Tibial nerve (tissue), 4 donors: ENCODE data around the gene LGALS4. TPM values are rescaled to one million over a fixed set of nuclear protein-coding genes. Genes with fewer than 3 reads are reported as not detected.

ENCODE experiments used
- DNase-seq, 2 donors: peaks; one replicate each; pipeline ENCODE4 v3.0.0-alpha.2; 2019; ENCODE audit warnings: low spot score in 2 of 2
- H3K27ac ChIP-seq, 4 donors: fragments of 200-600 bp; sonication (generic) in 3 of 4; one replicate each; pipeline ENCODE4 v1.5.1; 2017 to 2019; ENCODE audit warnings: mild to moderate bottlenecking in 1 of 4
- H3K27me3 ChIP-seq, 2 donors: fragments of 200-600 bp; sonication (generic) in 1 of 2; one replicate each; pipeline versions ENCODE4 v1.5.1 to v1.6.0; 2017 to 2019
- H3K36me3 ChIP-seq, 3 donors: fragments of 200-600 bp; sonication (generic); one replicate each; pipeline ENCODE4 v1.5.1; 2018 to 2019
- H3K4me1 ChIP-seq, 4 donors: fragments of 200-600 bp; sonication (generic) in 3 of 4; one replicate each; pipeline ENCODE4 v1.5.1; 2017 to 2019
- H3K4me3 ChIP-seq, 4 donors: fragments of 200-600 bp; sonication (generic) in 3 of 4; one replicate each; pipeline ENCODE4 v1.5.1; 2017 to 2019; ENCODE audit warnings: mild to moderate bottlenecking in 1 of 4, moderate library complexity in 1 of 4
- H3K9me3 ChIP-seq, 4 donors: fragments of 200-600 bp; sonication (generic) in 3 of 4; one replicate each; pipeline ENCODE4 v1.5.1; 2017 to 2019
- CTCF ChIP-seq, 5 experiments: fragments of 200-600 bp in 3 of 5; fragments of 450-650 bp in 2 of 5; sonication (generic) in 3 of 5; IDR thresholded peaks; one replicate each; pipeline ENCODE4 v1.5.1; 2016 to 2019; ENCODE audit warnings: antibody characterized with exemption in 5 of 5, mild to moderate bottlenecking in 3 of 5, moderate library complexity in 2 of 5
- EP300 ChIP-seq, 2 donors: sonication (generic); formaldehyde crosslinking; IDR thresholded peaks; one replicate each; pipeline ENCODE4 v1.6.1; 2017; ENCODE audit warnings: antibody characterized with exemption in 2 of 2, mild to moderate bottlenecking in 1 of 2
- POLR2A ChIP-seq, 2 donors: fragments of 450-650 bp; IDR thresholded peaks; one replicate each; pipeline ENCODE4 v1.6.1; 2017; ENCODE audit warnings: antibody characterized with exemption in 2 of 2, mild to moderate bottlenecking in 2 of 2, moderate library complexity in 2 of 2
- WGBS, 2 donors: methylation state at CpG; one replicate each; pipeline ENCODE4 v1.1.5; 2018; 5-methylcytosine and 5-hydroxymethylcytosine counted together
- total RNA-seq, 4 donors: library from RNA; depleted of rRNA; stranded (reverse); fragments of >200 nt; gene quantifications; one replicate each; pipeline ENCODE4 v1.1.0, GENCODE V29; 2016

Gene LGALS4
- total RNA-seq, 4 donors from 2014 or later, result 0.20 to 2.1 (median 0.63) TPM; not detected in 1

GRCh38 chr19:38846097-38846496, 33.4 kb upstream of the LGALS4 start:
- Histone ChIP-seq H3K36me3 (peaks cover 19 to 67% (median 60%) of the 10 kb centered on the region in 3 donors), H3K9me3 (no peaks in the 10 kb centered on the region), H3K27ac (no peak overlapping the region), H3K4me1 (peaks cover 0 to 67% (median 29%) of the 10 kb centered on the region in 4 donors), H3K4me3 (no peak overlapping the region), H3K27me3 (no peaks in the 10 kb centered on the region)
- TF ChIP-seq CTCF (IDR thresholded peaks at IDR 0.05) (no peak), POLR2A (IDR thresholded peaks at IDR 0.05) (no peak), EP300 (IDR thresholded peaks at IDR 0.05) (no peak)
- 61 to 66% methylated on average over 2 of the region's 2 CpGs for WGBS, 2 donors
- no peak for DNase-seq

- 87 to 91% methylated on average over 14 of the region's 14 CpGs for WGBS, 2 donors
- no peak overlapping the region for H3K4me3 ChIP-seq
- DNase-seq, result no peak
- H3K9me3 ChIP-seq, result no peaks in the 10 kb centered on the region
- peaks cover 0 to 67% (median 28%) of the 10 kb centered on the region in 4 donors for H3K4me1 ChIP-seq
- H3K27me3 ChIP-seq, result no peaks in the 10 kb centered on the region
- peaks cover 22 to 73% (median 66%) of the 10 kb centered on the region in 3 donors for H3K36me3 ChIP-seq
- TF ChIP-seq EP300 (IDR thresholded peaks at IDR 0.05) (no peak), POLR2A (IDR thresholded peaks at IDR 0.05) (no peak), CTCF (IDR thresholded peaks at IDR 0.05) (no peak)
- no peak overlapping the region for H3K27ac ChIP-seq
These were observed 32.8 kb upstream of the LGALS4 start for GRCh38 chr19:38845374-38846024.

GRCh38 chr19:38844093-38844686, 31.4 kb upstream of the LGALS4 start:
- no peak overlapping the region for H3K27ac ChIP-seq
- no peak for DNase-seq
- no peaks in the 10 kb centered on the region for H3K27me3 ChIP-seq
- no peak overlapping the region for H3K4me3 ChIP-seq
- no peaks in the 10 kb centered on the region for H3K9me3 ChIP-seq
- TF ChIP-seq CTCF (IDR thresholded peaks at IDR 0.05) (no peak), EP300 (IDR thresholded peaks at IDR 0.05) (no peak), POLR2A (IDR thresholded peaks at IDR 0.05) (no peak)
- peaks cover 0 to 69% (median 28%) of the 10 kb centered on the region in 4 donors for H3K4me1 ChIP-seq
- WGBS, 2 donors, result 91 to 93% methylated on average over 11 of the region's 11 CpGs
- peaks cover 22 to 86% (median 77%) of the 10 kb centered on the region in 3 donors for H3K36me3 ChIP-seq

- Histone ChIP-seq H3K27ac (peak overlapping the region in 2 of 4 donors; percentile 10 to 62), H3K9me3 (no peaks in the 10 kb centered on the region), H3K4me3 (no peak overlapping the region), H3K36me3 (peaks cover 22 to 95% (median 86%) of the 10 kb centered on the region in 3 donors), H3K4me1 (peaks cover 0 to 62% (median 22%) of the 10 kb centered on the region in 4 donors), H3K27me3 (no peaks in the 10 kb centered on the region)
- WGBS, 2 donors, result 94 to 95% methylated on average over 8 to 9 of the region's 9 CpGs
- DNase-seq, result no peak
- TF ChIP-seq EP300 (IDR thresholded peaks at IDR 0.05) (no peak), POLR2A (IDR thresholded peaks at IDR 0.05) (no peak), CTCF (IDR thresholded peaks at IDR 0.05) (no peak)
These were observed 30.5 kb upstream of the LGALS4 start for GRCh38 chr19:38843175-38843758.
